Subcutaneous adipose tissue (tissue), 4 donors: Measurements from ENCODE around the gene DDOST. TPM values are rescaled to one million over a fixed set of nuclear protein-coding genes. Genes with fewer than 3 reads are reported as not detected.

Experiments used
- total RNA-seq, 4 donors: library from RNA; depleted of rRNA; stranded (reverse); fragments of >200 nt; gene quantifications; one replicate each; pipeline ENCODE4 v1.1.0, GENCODE V29; 2016
- TF ChIP-seq, protein P1 (sequence below): fragments of 450-650 bp; IDR thresholded peaks from one replicate; pipeline ENCODE4 v1.5.1; 2016; ENCODE audit warnings: low read depth, mild to moderate bottlenecking, control low read depth, antibody characterized with exemption, moderate library complexity

Gene DDOST
- total RNA-seq, 4 donors from 2014 or later: 80.1 to 118 (median 105) TPM

GRCh38 chr1:20619999-20620398, 41.2 kb downstream of the DDOST start:
- TF ChIP-seq, protein P1, sequence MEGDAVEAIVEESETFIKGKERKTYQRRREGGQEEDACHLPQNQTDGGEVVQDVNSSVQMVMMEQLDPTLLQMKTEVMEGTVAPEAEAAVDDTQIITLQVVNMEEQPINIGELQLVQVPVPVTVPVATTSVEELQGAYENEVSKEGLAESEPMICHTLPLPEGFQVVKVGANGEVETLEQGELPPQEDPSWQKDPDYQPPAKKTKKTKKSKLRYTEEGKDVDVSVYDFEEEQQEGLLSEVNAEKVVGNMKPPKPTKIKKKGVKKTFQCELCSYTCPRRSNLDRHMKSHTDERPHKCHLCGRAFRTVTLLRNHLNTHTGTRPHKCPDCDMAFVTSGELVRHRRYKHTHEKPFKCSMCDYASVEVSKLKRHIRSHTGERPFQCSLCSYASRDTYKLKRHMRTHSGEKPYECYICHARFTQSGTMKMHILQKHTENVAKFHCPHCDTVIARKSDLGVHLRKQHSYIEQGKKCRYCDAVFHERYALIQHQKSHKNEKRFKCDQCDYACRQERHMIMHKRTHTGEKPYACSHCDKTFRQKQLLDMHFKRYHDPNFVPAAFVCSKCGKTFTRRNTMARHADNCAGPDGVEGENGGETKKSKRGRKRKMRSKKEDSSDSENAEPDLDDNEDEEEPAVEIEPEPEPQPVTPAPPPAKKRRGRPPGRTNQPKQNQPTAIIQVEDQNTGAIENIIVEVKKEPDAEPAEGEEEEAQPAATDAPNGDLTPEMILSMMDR: no peak

- TF ChIP-seq, protein P1: no peak
These were observed 42.6 kb downstream of the DDOST start for GRCh38 chr1:20618550-20618949.

DNA sequence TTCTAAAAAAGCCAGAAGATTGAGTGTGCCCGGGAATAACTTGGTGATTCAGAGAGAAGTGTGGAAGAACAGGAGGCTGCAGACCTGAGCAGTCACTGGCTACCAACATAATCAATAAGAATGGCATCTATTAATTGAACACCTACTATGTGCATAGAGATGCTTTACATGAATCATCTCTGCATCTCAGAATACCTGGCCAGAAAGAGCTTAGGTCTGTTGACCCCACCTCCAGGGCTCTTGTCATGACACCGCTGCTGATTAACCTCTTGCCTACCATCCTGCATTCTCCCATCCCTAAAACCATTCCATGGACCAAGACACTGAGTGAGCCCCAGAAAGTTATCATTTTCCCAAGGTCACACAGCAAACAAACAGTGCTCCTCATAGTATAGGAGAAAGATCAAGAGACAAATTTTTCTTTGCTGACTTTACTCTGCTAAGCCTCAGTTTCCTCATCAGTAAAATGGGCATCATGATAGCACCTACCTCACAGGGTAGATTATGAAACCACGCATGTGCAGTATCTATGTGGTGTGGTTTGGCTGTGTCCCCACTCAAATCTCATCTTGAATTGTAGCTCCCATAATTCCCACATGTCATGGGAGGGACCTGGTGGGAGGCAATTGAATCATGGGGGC, 44.2 kb downstream of the DDOST start:
- TF ChIP-seq, protein P1: no peak

GRCh38 chr1:20615946-20616846, 45.0 kb downstream of the DDOST start:
- TF ChIP-seq, protein P1: no peak

DNA sequence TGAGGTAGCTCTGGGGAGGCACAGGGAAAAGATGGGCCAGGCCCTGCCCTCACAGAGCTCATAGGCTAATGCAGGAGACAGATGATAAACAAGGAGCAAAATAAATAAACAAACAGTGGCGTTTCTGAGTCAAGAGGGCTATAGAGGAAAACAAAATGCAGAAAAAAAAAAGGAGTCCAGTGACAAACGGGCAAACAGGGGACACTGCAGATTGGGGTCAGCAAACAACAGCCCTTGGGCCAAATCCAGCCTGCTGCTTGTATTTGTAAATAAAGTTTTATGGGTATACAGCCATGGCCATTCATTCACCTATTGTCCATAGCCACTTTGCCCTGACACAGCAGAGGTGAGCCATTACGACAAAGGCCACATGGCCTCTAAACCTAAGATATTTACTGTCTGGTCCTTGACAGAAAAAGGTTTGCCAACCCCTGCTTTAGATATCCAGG, 47.0 kb downstream of the DDOST start:
- TF ChIP-seq, protein P1: no peak

GRCh38 chr1:20612221-20612746, 48.9 kb downstream of the DDOST start:
- TF ChIP-seq, protein P1: no peak

- TF ChIP-seq, protein P1: no peak
These were observed 49.5 kb downstream of the DDOST start for GRCh38 chr1:20611652-20612051.
